Measurements from ENCODE around the gene RDH16.

The RDH16 gene, protein sequence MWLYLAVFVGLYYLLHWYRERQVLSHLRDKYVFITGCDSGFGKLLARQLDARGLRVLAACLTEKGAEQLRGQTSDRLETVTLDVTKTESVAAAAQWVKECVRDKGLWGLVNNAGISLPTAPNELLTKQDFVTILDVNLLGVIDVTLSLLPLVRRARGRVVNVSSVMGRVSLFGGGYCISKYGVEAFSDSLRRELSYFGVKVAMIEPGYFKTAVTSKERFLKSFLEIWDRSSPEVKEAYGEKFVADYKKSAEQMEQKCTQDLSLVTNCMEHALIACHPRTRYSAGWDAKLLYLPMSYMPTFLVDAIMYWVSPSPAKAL

DNA sequence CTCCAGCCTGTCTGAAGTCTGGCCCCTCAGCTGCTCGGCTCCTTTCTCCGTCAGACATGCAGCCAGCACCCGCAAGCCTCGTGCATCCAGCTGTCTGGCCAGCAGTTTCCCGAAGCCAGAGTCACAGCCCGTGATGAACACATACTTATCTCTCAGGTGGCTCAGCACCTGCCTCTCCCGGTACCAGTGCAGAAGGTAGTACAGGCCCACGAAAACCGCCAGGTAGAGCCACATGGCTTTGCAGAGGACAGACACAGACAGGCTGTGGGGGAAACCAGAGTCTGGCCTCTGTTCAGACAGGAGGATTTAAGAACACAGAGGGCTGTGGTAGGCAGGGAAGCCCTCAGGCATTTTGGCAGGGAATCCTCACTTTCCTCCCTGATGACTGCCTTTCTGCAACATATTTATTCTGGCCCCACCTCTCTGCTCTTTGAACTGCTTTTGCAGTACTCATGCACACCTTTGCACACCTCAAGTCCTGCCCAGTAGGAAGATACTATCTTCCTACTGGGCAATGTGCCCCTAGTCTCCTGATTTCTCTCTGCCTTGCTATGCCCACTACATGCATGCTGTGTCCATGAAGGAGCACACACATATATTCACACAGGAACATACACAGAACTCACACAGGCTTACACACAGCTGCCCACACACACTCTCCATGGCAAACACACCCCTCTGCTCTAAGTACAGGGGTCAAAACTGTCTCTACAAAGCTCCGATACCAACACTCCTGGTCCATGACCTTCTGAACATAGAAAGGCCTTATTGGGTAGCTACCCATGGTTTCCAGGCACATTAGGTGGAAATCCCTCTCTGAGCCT is at the start of gene RDH16:
TSS of gene RDH16 (minus strand) at position 380 of the 824 bp plus-strand sequence. CDS start at position 234, 146 bp downstream.
- no peak within 1 kb of the TSS for H3K4me3 Mint-ChIP-seq
- DNase-seq (no peak), ATAC-seq (replicated peaks) (no peak)
- H3K27ac Mint-ChIP-seq, result peak within 1 kb of the TSS; percentile 31
- peaks cover 7 to 9% of the 10 kb centered on the region in 2 donors for H3K9me3 Mint-ChIP-seq
- peaks cover 5 to 26% of the 10 kb centered on the region in 2 donors for H3K36me3 Mint-ChIP-seq
- no peaks in the 10 kb centered on the region for H3K4me1 Mint-ChIP-seq
- peaks cover 15 to 27% of the 10 kb centered on the region in 2 donors for H3K27me3 Mint-ChIP-seq

DNA sequence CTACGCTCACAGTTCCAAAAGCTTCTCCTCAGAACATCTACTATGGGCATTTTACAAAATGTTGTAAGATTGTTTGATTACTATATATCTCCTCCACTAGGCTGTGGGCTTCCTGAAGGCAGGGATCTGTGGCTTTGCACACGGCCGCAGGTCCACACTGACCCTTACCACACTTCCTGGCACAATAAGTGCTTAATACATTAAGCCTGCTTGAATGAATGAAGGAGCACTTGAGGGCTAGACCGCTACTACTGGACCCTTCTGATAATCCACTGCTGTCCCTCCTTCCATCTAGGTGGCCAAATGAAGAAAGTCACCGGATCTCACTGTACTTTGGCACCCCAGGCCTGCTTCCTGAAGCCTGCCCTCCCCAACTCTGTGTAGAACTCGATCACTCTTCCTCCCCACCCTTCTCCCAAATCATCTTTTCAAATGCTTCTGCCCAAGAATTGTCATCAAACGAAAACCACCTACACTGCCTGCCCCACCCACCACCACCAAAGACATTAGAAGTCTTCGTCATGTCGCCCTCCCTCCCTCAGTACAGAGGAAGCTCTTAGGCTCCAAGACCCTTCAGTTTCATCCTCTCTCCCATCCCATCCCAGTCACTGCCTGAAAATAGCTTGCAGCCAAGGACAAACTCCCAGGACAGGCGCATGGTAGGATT is 49.5 kb upstream of the RDH16 start:
- Mint-ChIP-seq H3K27ac (peak overlapping the region; percentile 84), H3K4me1 (peaks cover 39 to 56% of the 10 kb centered on the region in 2 donors), H3K27me3 (no peaks in the 10 kb centered on the region), H3K4me3 (peak overlapping the region; percentile 75 to 85), H3K9me3 (no peaks in the 10 kb centered on the region), H3K36me3 (peaks cover 19 to 20% of the 10 kb centered on the region in 2 donors)
- ATAC-seq (replicated peaks) (peak in 1 of 2 donors; percentile 1), DNase-seq (no peak)

DNA sequence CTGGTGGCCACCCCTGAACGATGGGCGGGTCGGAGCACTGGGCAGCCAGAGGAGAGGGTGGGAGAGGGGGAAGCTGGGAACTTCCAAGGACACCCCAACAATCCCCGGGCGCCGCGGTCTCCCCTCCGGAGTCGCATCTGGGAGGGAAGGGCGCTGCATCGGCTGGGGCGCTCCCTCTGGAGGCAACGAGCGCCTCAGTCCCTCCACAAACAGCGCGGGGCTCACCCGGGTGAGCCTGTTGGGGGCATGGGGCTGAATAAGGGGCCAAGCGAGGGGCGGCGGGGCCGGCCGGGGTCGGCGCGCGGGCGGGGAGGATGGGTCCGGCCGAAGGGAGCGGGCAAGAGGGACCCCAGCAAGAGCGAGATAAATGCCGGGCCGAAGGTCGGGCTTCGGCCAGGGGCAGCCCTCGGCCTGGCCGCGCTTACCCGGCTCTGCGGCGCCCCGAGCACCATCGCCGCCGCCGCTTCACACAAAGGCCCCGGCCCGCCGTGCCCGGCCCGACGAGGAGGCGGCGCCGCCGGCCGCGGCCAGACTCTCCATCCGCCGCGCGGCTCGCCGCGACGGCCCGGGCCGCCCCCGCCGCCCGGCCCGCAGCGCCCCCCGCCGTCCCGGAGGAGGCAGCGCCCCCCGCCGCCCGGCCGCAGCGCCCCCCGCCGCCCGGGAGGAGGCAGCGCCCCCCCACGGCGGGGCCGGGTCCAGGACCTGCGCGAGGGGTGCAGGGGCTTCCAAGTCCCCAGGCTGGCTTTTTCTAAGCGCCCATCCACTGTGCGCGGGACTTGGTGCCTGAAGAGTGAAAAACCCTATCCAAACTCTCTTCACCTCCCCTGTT is 48.8 kb upstream of the RDH16 start, which contains the start of gene ZBTB39:
TSS of gene ZBTB39 (minus strand) at position 567 of the 829 bp plus-strand sequence. CDS start 1,629 bp downstream, outside the sequence.
- peaks cover 21 to 25% of the 10 kb centered on the region in 2 donors for H3K36me3 Mint-ChIP-seq
- peaks cover 37 to 55% of the 10 kb centered on the region in 2 donors for H3K4me1 Mint-ChIP-seq
- peak within 1 kb of the TSS; percentile 87 to 88 for H3K4me3 Mint-ChIP-seq
- no peaks in the 10 kb centered on the region for H3K27me3 Mint-ChIP-seq
- peak within 1 kb of the TSS; percentile 84 for H3K27ac Mint-ChIP-seq
- no peaks in the 10 kb centered on the region for H3K9me3 Mint-ChIP-seq
- peak; percentile 64 for DNase-seq
- ATAC-seq (replicated peaks), result peak; percentile 83 to 90

DNA sequence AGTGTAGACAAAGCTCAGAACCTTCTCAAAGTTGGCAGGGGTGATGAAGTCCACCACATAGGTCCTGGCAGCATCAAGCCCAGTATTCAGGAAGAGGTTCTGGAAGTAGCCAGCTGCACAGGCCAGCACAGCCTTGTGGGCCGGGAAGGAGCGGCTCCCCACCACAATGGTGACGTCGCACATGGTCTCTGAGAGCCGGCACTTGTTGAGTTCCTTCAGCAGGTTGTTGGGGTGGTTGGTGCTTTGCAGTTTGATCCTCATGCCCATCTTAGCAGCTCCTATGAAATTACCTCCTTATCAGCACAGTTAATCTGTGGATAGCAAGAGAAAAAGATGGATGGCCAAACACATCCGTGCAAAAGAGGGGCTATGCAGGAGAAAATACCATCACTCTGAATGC is 47.2 kb upstream of the RDH16 start:
- no peak for DNase-seq
- Mint-ChIP-seq H3K4me1 (peaks cover 43 to 64% of the 10 kb centered on the region in 2 donors), H3K27ac (no peak overlapping the region)

DNA sequence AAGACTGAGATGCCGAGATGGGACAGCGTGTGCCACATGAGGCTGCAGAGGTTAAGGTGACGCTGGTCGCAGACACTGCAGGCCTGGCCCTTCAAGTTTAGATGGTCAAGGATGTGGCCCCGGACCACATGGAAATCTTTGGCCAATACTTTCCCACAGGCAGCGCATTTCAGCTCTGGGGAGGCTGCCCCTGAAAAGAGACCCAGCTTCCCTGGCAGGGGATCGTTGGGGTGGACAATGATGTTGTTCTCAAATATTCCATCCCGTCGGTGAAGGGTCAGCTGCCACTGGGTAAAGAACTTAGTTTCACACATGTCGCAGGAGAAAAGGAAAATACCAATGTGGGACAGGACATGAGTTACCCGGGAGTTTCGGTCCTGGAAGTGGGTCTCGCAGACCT is 46.0 kb upstream of the RDH16 start:
- H3K4me3 Mint-ChIP-seq, result no peak overlapping the region
- no peak for ATAC-seq (replicated peaks)
- H3K36me3 Mint-ChIP-seq, result peaks cover 23 to 41% of the 10 kb centered on the region in 2 donors
- H3K27me3 Mint-ChIP-seq, result no peaks in the 10 kb centered on the region
- H3K4me1 Mint-ChIP-seq, result peaks cover 52 to 70% of the 10 kb centered on the region in 2 donors
- no peaks in the 10 kb centered on the region for H3K9me3 Mint-ChIP-seq
- no peak for DNase-seq
- no peak overlapping the region for H3K27ac Mint-ChIP-seq

More for the DNA sequence above, 47.2 kb upstream of the RDH16 start:
- Mint-ChIP-seq H3K27me3 (no peaks in the 10 kb centered on the region), H3K9me3 (no peaks in the 10 kb centered on the region), H3K4me3 (no peak overlapping the region), H3K36me3 (peaks cover 23 to 34% of the 10 kb centered on the region in 2 donors)
- no peak for ATAC-seq (replicated peaks)

DNA sequence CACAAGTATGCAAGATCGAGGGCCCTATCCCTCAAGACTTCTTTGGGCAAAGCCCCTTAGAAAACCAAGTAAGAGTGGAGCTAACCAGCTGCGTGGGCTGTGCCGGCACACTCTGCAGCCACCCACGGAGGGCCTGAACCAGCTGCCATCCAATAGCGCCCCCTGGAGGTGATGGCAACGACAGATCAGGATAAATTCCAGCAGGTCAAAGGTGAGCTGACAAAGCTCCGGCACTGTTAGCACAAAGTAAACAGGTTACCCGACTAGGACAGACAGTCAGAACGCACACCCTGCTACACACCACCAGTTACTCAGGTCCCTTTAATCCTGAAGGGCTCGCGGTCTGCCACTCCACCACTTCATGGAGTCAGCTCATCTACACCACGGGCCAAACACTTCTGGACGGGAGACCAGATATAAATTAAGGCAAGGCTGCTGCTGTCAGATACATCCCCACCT is 44.1 kb upstream of the RDH16 start:
- DNase-seq (peak; percentile 43), ATAC-seq (replicated peaks) (peak; percentile 41 to 43)
- Mint-ChIP-seq H3K27me3 (no peaks in the 10 kb centered on the region), H3K4me3 (no peak overlapping the region), H3K36me3 (peaks cover 23 to 48% of the 10 kb centered on the region in 2 donors), H3K9me3 (no peaks in the 10 kb centered on the region), H3K27ac (no peak overlapping the region), H3K4me1 (peaks cover 47 to 59% of the 10 kb centered on the region in 2 donors)

DNA sequence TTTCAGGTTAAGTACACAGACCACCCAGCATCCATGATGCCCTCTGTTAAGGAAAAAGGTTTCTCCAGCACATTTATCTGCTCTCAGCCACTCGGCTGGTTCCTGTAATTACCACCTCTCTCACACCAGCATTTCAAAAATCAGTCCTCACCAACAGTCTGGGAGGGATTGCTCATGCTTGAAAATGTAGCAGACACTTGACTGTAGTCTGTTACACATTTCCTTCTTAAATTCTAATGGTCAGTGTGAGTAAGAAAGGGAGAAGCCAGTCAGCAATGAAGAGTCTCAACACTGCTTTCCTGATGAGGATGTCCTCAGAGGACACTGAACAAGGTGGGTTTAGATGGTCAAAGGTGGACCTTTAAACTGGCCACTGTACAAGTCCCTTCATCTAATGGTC is 43.0 kb upstream of the RDH16 start:
- Mint-ChIP-seq H3K27me3 (no peaks in the 10 kb centered on the region), H3K4me1 (peaks cover 46 to 53% of the 10 kb centered on the region in 2 donors), H3K9me3 (no peaks in the 10 kb centered on the region), H3K36me3 (peaks cover 32 to 59% of the 10 kb centered on the region in 2 donors), H3K27ac (peak overlapping the region; percentile 22), H3K4me3 (no peak overlapping the region)
- ATAC-seq (replicated peaks) (no peak), DNase-seq (no peak)

DNA sequence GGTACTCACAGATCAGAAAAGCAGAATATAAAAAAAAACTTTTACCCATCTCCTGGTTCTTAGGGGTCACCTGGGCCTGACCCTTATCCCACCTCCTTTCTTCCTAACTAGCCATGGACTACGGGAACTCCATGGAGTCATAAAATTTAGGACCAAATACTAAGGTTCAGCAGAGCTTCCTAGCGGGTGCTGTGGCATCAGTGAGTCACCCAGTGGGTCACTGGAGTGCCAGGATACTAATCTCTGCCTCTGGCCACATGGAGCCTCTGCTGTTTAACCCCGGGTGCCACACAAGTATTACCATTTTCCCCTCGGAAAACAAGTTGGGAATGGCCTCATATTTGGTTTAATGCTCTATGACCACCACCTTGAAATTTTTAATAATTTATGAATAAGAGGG is 42.0 kb upstream of the RDH16 start:
- Mint-ChIP-seq H3K4me3 (no peak overlapping the region), H3K36me3 (peaks cover 40 to 62% of the 10 kb centered on the region in 2 donors), H3K4me1 (peaks cover 40 to 46% of the 10 kb centered on the region in 2 donors), H3K27ac (peak overlapping the region; percentile 86), H3K27me3 (no peaks in the 10 kb centered on the region), H3K9me3 (no peaks in the 10 kb centered on the region)
- DNase-seq (no peak), ATAC-seq (replicated peaks) (no peak)

DNA sequence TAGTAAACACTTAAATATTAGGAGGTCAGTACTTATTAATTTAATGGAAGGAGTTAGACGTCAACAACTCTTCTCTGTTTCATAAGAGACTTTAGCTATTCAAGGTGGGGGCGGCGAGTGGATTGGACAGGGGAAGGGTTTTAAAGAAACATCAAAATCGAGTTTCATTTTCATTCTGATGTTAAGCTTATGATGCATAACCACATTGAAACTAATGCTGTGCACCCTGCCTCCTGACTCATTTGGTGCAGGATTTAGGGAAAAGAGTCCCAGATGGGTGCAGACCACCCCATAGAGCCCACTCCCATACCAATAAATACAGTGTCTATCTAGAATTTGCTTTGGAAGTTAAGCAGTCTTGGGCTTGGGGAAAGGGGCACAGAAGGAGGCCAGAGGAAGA is 41.6 kb upstream of the RDH16 start:
- H3K4me3 Mint-ChIP-seq, result peak overlapping the region in 1 of 2 donors; percentile 10
- ATAC-seq (replicated peaks) (peak; percentile 82 to 87), DNase-seq (no peak)
- peaks cover 36 to 57% of the 10 kb centered on the region in 2 donors for H3K36me3 Mint-ChIP-seq
- H3K9me3 Mint-ChIP-seq, result no peaks in the 10 kb centered on the region
- no peaks in the 10 kb centered on the region for H3K27me3 Mint-ChIP-seq
- H3K27ac Mint-ChIP-seq, result peak overlapping the region; percentile 86
- peaks cover 36 to 41% of the 10 kb centered on the region in 2 donors for H3K4me1 Mint-ChIP-seq

DNA sequence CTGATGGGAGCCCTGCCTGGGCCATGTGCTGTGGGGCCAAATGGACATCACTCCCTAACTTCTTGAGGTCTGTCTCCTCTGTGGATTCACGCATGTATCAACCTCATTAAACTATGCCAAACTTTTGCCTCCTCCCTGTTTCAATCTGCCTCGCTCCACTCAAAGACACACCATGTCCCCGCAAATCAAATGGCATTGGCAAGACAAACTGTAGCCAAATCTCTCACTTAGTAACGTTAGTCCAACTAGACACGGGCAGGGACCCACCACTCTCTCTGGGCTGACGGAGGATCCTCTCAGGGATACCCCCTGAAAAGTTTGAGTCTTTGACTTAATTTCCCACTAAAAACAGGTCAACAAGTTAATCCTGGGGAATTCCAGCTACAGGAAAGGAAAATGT is 40.9 kb upstream of the RDH16 start:
- H3K4me1 Mint-ChIP-seq, result peaks cover 33 to 37% of the 10 kb centered on the region in 2 donors

DNA sequence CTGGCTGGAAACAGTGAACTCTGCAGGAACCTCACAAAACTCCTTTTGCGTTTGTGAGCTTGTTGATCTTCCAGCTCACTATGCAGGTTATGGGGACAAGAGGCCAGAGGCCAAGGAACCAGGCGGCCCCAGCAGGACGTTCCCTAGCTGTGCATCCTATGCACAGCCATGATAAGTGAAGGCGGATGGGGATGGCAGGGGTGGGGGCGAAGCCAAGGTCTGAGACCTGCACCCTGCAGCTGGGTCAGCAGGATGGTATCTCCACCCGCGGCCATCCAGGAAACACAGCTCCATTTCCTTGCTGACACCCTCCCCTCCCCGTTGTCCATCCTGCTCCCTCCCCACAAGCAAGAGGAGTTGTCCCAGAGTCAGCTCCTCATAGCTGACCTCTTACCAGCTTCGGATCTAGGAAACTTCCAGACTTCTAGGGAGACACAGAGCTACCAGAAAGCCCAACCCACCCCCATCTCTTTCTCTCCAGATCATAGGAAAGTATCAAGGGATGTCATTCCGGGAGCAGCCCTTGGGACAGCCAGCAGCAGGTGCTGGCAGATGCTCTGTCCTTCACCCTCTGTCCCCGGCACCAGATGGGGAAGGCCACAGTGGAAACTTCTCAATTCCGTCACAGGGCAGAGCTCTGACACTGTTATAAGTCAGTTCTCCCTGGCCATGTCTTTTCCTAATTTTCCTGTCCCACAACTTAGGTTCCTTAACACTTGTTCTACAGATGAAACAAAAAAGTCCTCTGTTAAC is 39.6 kb upstream of the RDH16 start:
- DNase-seq, result no peak
- Mint-ChIP-seq H3K9me3 (no peaks in the 10 kb centered on the region), H3K36me3 (peaks cover 22 to 42% of the 10 kb centered on the region in 2 donors), H3K27me3 (no peaks in the 10 kb centered on the region), H3K4me1 (peaks cover 30 to 33% of the 10 kb centered on the region in 2 donors), H3K27ac (no peak overlapping the region), H3K4me3 (no peak overlapping the region)
- no peak for ATAC-seq (replicated peaks)

More for the DNA sequence above, 40.9 kb upstream of the RDH16 start:
- ATAC-seq (replicated peaks) (no peak), DNase-seq (no peak)
- H3K27me3 Mint-ChIP-seq, result no peaks in the 10 kb centered on the region
- no peak overlapping the region for H3K4me3 Mint-ChIP-seq
- peaks cover 31 to 50% of the 10 kb centered on the region in 2 donors for H3K36me3 Mint-ChIP-seq
- H3K9me3 Mint-ChIP-seq, result no peaks in the 10 kb centered on the region
- no peak overlapping the region for H3K27ac Mint-ChIP-seq

DNA sequence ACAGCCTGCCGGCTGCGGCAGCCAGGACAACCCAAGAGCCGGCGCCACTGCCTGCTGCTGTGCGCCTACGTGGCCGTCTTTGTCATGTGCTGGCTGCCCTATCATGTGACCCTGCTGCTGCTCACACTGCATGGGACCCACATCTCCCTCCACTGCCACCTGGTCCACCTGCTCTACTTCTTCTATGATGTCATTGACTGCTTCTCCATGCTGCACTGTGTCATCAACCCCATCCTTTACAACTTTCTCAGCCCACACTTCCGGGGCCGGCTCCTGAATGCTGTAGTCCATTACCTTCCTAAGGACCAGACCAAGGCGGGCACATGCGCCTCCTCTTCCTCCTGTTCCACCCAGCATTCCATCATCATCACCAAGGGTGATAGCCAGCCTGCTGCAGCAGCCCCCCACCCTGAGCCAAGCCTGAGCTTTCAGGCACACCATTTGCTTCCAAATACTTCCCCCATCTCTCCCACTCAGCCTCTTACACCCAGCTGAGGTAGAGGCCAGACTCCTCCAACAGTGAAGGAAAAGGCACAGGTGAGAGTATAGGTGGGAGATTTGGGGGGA is 38.6 kb upstream of the RDH16 start:
- H3K27me3 Mint-ChIP-seq, result no peaks in the 10 kb centered on the region
- DNase-seq (no peak), ATAC-seq (replicated peaks) (no peak)
- H3K4me3 Mint-ChIP-seq, result no peak overlapping the region
- no peaks in the 10 kb centered on the region for H3K9me3 Mint-ChIP-seq
- H3K36me3 Mint-ChIP-seq, result peaks cover 18 to 36% of the 10 kb centered on the region in 2 donors
- H3K4me1 Mint-ChIP-seq, result peaks cover 32 to 34% of the 10 kb centered on the region in 2 donors
- H3K27ac Mint-ChIP-seq, result no peak overlapping the region

All from stimulated activated naive B cell treated with anti-CD40 and anti-IgM and Interleukin-4, amounts not matched to agents 10 μg/mL and 1 μg/mL and 100 μg/mL, for 72 hours (primary cell).